Testis (tissue), 2 donors: Measurements from ENCODE around the gene ACVRL1.

Experiments used
- CTCF ChIP-seq, 3 experiments: fragments of 450-650 bp in 2 of 3; fragments of 200-600 bp in 1 of 3; sonication (generic) in 1 of 3; IDR thresholded peaks; one replicate each; pipeline ENCODE4 v1.5.1; 2016 to 2019; ENCODE audit warnings: antibody characterized with exemption in 3 of 3, mild to moderate bottlenecking in 2 of 3, moderate library complexity in 1 of 3
- POLR2A ChIP-seq: fragments of 450-650 bp; IDR thresholded peaks from one replicate; pipeline ENCODE4 v1.6.1; 2017; ENCODE audit warnings: antibody characterized with exemption, mild to moderate bottlenecking, moderate library complexity

- TF ChIP-seq CTCF (IDR thresholded peaks at IDR 0.05) (no peak), POLR2A (no peak)
Observed at GRCh38 chr12:51959921-51960320, 52.6 kb downstream of the ACVRL1 start.
